NCI-H524 (cell line): Measurements from ENCODE around the gene MAP3K13.
A peak's percentile ranks its signal among the peaks of the same experiment; 100 is the strongest.
"Not testable (repeated sequence)": the region's sequence is repeated elsewhere in the genome, so short reads cannot be mapped to it uniquely, and the experiment has no call there.

Experiments used
- DNase-seq, 2 experiments: peaks; one replicate each; lab custom pipeline; 2025; lab: John Stamatoyannopoulos, UW

MAP3K13 gene

DNA sequence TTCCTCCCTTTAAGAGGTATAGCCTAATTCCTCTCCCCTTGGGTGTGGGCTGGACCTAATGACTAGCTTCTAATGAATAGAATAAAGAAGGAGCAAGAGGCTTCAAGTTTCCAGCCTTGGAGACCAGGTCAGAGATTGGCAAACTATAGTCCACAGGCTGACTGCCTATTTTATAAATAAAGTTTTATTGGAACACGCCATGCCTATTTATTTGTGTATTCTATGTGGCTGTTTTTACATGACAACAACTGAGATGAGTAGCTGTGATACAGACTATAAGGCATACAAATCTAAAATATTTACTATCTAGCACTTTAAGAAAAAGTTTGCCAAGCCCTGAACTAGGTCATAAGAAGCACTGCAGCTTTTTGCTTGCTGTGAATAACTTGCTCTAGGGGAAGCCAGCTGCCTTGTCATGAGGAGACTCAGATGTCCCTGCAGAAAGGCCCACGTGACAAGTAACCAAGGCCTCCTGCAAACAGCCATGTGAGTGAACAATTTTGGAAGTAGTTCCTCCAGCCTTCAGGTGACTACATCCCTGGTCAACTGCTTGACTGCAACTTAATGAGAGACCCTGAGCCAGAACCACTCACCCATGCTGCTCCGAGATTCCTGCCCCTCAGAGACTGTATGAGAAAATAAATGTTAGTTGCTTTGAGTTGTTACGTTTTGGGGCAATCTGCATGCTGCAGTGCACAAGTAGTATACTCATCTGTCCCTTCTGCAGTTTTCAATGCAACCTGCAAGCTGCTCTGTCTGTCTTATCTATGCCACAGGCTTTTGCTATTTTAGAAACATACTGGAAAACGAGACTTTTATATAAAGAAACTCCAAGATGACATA lies 21.1 kb upstream of the MAP3K13 start:
- no peak for DNase-seq

DNA sequence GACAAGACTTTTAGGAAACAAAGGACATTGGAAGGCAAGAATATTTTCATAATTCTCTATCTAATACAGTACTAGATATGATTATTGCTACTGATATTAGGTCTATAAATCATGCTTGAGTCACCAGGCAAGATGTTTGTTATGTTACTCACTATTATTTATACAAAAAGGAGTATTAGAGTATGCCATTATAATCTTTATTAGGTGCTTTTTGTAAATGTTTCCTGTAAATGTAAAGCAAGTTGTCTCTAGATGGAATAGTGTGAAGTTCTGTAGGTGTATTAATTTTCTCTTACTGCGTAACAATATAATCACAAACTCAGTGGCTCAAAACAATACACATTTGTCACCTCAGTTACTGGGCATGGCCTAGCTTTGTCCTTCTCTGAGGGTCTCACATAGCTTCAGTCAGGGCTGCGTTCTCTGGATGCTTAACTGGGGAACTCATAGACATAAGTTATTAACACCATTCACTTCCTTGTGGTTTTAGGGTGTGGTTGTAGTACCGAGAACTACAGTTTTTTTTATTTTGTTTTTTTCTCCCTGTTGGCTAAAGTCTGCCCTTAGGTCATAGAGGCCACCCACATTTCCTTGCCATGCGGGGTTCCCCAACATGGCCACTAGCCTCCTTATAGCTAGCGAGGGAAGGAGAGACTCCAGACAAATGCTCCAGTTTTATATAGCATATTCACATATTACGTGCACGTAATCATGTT lies 20.3 kb upstream of the MAP3K13 start:
- no peak for DNase-seq

DNA sequence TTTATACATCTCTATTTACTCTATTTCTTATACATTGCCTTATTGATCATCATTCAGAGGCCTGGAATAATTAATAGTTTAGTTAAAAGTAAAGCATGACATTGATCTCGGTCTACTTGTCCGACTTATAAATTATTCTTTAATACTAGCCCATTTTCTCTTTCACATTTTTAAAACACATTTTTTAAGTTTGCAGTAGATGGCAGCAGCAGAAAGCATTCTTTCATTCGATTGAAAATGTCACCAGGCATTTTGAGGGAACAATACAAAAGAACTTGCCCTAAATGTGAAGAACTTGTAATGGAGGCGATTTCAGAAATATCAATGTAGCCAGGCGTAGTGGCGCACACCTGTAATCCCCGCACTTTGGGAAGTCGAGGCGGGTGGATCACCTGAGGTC lies 15.5 kb upstream of the MAP3K13 start:
- DNase-seq: no peak

- DNase-seq: no peak
These were observed 12.1 kb upstream of the MAP3K13 start for GRCh38 chr3:185350841-185351240.

- DNase-seq: no peak
These were observed 11.5 kb upstream of the MAP3K13 start for GRCh38 chr3:185351396-185351795.

GRCh38 chr3:185353225-185353624 lies 9.7 kb upstream of the MAP3K13 start:
- no peak for DNase-seq

DNA sequence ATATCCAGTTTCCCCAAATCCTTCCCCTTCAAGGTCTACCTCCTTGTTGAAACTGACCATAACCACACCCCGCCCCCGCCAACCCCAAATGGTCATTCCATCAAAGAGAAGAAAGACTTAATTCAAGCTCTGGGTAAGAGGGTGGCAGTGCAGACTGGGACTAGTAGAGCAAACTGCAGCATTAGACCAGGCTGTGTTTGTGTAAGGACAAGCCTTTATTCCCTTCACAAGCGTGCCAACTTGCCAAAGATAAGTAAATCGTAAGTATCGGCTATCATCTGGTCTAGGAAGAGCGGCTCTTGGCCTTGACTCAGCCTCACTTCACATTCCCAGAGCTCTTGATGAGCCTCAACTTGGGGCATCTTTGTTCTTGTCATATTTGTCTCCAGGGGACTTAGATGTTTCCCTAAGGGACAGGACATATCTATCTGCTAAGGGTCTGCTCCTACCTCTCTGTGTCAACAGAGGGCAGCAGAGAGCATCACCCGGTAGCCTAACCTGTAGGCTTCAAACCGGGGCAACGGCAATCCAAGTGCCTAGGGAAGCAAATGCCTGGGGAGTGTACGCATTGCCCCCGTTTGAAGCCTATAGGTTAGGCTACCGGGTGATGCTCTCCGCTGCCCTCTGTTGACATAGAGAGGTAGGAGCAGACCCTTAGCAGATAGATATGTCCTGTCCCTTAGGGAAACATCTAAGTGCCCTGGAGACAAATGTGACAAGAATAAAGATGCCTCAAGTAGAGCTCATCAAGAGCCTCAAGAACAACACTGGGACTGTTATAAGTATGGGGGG lies 8.9 kb upstream of the MAP3K13 start:
- DNase-seq: peak; percentile 98 to 99

DNA sequence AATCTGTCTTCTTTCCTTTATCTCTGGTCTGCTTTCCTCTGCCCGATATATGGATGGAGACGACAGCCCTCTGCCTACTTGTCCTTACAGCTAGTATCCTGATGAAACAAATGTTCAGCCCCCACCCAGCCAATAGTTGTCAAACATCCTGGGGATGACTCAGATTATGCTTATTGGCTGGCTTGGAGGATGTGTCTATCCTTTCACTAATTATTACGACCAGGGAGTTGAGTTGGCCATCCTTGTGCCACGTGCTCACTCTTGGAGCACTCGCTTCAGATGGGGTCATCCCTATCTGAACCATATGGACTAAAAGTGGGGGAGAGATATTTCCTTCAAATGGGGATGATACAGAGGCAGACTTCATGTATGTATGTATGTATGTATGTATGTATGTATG lies 6.4 kb upstream of the MAP3K13 start:
- DNase-seq: no peak

- no peak for DNase-seq
These were observed 1.0 kb upstream of the MAP3K13 start for GRCh38 chr3:185361920-185362319.

GRCh38 chr3:185363662-185364203 lies 797 bp downstream of the MAP3K13 start:
- DNase-seq: no peak

DNA sequence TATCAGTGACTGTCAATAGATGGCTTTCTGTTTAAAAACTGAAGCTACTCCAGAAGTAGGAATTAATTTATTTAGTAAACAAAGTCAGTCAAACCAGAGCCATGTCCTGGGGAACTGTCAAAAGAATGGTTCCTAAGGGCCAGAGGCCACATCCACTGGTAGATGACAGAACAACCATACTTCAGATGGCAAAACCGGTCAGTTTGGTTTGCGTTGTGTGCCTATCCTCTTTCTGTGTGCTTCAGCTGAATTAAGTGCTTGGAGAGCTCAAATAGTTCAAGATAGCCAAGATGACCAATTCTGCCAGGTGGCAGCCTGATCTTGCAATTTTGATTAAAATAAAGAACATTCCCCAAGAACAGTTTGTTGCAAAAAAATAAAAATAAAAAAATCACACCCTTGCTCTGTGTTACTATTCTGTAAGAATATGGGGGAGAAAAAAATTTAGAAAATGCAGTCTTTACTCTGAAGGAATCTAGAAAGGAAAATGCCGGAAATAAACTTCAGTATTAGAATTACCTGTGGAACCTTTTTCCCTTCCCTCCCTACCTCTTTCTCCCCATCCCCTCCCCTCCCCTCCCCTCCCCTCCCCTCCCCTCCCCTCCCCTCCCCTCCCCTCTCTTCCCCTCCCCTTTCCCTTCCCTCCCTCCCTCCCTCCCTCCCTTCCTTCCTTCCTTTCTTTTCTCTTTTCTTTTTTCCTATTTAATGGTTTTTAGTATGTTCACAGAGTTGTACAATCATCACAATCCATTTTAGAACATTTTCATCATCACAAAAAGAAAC lies 2.5 kb downstream of the MAP3K13 start:
- DNase-seq: no peak

- DNase-seq: no peak
These were observed 3.1 kb downstream of the MAP3K13 start for GRCh38 chr3:185366074-185366335.

GRCh38 chr3:185366913-185367312 lies 4.0 kb downstream of the MAP3K13 start:
- DNase-seq: no peak

- DNase-seq: peak; percentile 45 to 81
These were observed 7.4 kb downstream of the MAP3K13 start for GRCh38 chr3:185370349-185370748.

DNA sequence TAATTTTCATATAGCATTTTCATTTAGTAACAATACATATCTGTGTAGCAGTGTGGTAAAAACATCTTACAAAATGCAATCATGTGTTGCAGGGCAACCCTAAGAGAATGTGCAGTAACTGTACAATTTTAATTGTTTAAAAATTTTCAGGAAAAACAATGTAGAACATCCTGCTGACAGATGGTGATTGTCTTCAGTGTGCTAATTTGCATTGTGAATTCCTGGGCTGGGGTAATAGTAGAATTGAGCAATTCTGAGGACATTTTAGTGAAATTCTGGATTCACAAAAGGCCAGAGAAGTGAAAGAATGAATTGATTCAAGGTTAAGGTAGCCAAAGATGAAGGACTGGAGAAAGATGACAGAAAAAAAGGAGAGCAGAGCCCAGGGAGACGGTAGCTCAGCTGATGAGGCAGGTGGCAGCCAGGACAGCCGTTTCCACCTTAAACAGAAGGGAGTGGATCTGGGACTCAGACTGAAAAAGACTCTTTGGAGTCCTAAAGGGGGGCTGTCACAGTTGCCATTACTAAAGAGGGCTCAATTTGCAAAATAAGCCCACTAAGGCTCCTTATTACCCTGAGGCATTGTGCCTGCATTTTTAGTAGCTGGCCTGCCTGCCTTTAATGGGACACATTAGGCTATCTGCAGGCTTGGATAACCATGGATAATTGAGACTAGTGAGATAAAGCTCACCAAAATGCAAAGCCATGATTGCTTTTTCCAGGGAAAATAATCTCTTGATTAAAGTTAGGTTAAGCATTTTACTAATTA lies 8.6 kb downstream of the MAP3K13 start:
- DNase-seq: peak; percentile 79 to 91

DNA sequence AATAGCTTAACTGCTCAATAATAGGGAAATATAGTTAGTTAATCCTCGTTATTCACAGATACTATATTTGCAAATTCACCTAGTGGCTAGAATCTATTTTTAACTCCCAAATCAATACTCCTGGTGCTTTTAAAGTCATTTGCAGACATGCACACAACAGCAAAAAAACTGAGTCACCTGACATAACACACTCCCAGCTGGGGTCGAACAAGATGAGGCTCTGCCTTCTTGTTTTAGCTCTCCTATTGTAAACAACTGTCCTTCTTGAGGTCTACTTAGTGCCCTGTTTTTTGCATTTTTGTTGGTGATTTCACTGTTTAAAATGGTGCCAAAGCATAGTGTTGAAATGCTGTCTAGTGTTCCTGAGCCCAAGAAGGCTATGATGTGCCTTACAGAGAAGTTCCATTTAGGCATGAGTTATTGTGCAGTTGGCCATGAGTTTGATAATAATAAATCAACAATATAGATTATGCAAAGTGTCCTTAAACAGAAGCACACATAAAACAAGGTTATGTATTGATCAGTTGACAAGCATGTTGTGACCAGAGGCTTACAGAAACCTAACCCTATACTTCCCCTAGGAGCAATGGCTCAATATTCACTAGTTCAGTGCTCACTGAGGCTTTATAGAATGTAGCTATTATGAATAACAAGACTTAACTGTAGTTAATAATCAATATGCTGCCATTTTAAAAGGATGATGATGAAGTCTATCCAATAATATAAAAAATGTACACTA lies 18.6 kb downstream of the MAP3K13 start:
- no peak for DNase-seq

DNA sequence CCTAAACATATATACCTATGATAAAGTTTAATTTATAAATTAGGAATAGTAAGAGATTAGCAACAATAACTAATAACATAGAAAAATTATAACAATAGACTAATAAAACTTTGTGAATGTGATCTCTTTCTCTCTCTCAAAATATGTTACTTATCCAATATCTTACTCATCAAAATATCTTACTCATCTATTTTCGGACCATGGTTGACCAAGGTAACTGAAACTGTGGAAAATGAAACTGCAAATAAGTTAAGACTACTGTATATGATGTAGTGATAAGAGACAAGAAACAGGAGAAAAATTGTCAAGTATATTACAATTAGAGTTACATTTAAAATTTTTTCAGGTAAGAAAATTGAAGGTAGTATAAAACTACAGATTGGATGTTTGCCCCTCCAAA lies 19.2 kb downstream of the MAP3K13 start:
- no peak for DNase-seq

- not testable (repeated sequence) for DNase-seq
These were observed 23.6 kb downstream of the MAP3K13 start for GRCh38 chr3:185386515-185386914.

- no peak for DNase-seq
These were observed 24.7 kb downstream of the MAP3K13 start for GRCh38 chr3:185387646-185388045.

DNA sequence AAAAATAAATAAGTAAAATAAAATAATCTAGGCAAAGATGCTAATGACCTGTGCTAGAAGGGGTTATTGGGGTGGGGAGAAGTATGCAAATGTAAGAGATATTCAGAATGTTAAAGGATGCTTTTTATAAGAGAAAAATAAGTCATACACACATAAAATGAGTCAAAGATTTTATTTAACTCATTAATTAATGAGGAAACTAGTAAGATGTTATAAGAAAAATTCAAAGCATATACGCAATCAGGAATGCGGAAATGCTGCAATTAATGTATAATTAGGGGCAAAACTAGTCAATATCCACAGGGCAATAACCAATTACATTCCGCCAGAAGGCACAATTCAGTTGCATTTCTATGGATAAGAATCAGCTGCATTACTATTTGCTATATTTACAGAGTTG lies 30.1 kb downstream of the MAP3K13 start:
- no peak for DNase-seq
